KOPT-K1 (cell line): Measurements from ENCODE around the gene ATL2.
A peak's percentile ranks its signal among the peaks of the same experiment; 100 is the strongest.

Experiments used
- H3K27ac ChIP-seq: fragments of 200-600 bp; sonication (generic); 2 replicates; pipeline ENCODE4 v1.5.1; 2016; ENCODE audit warnings: antibody characterized with exemption, mild to moderate bottlenecking, low read depth, low read length; ENCODE audit not compliant: poor library complexity, severe bottlenecking
- H3K36me3 ChIP-seq: fragments of 200-600 bp; sonication (generic); 2 replicates; pipeline ENCODE4 v1.5.1; 2017; ENCODE audit warnings: antibody characterized with exemption, mild to moderate bottlenecking, low read length, moderate library complexity; ENCODE audit not compliant: insufficient read depth
- H3K9me3 ChIP-seq: fragments of 200-600 bp; sonication (generic); 2 replicates; pipeline ENCODE4 v1.5.1; 2017; ENCODE audit warnings: antibody characterized with exemption, low read length, mild to moderate bottlenecking; ENCODE audit not compliant: insufficient read depth, poor library complexity, severe bottlenecking

Gene ATL2

GRCh38 chr2:38375696-38376345 is 1.3 kb downstream of the ATL2 start:
- H3K27ac ChIP-seq, result peak overlapping the region; percentile 77

GRCh38 chr2:38374984-38375383 is 2.1 kb downstream of the ATL2 start:
- Histone ChIP-seq H3K27ac (no peak overlapping the region), H3K36me3 (peaks cover 22% of the 10 kb centered on the region), H3K9me3 (no peaks in the 10 kb centered on the region)

More at GRCh38 chr2:38375696-38376345, 1.3 kb downstream of the ATL2 start:
- Histone ChIP-seq H3K9me3 (no peaks in the 10 kb centered on the region), H3K36me3 (peaks cover 22% of the 10 kb centered on the region)

- Histone ChIP-seq H3K27ac (no peak overlapping the region), H3K9me3 (no peaks in the 10 kb centered on the region), H3K36me3 (peaks cover 22% of the 10 kb centered on the region)
These were observed 5.8 kb downstream of the ATL2 start for GRCh38 chr2:38371235-38371634.

GRCh38 chr2:38370664-38371063 is 6.4 kb downstream of the ATL2 start:
- H3K9me3 ChIP-seq, result no peaks in the 10 kb centered on the region
- H3K36me3 ChIP-seq, result peaks cover 24% of the 10 kb centered on the region
- no peak overlapping the region for H3K27ac ChIP-seq

- Histone ChIP-seq H3K9me3 (no peaks in the 10 kb centered on the region), H3K27ac (no peak overlapping the region)
These were observed 14.8 kb downstream of the ATL2 start for GRCh38 chr2:38362232-38362631.

GRCh38 chr2:38360177-38360576 is 16.9 kb downstream of the ATL2 start:
- peaks cover 35% of the 10 kb centered on the region for H3K36me3 ChIP-seq
- no peak overlapping the region for H3K27ac ChIP-seq
- H3K9me3 ChIP-seq, result no peaks in the 10 kb centered on the region

More at GRCh38 chr2:38362232-38362631, 14.8 kb downstream of the ATL2 start:
- H3K36me3 ChIP-seq, result peaks cover 30% of the 10 kb centered on the region

GRCh38 chr2:38353402-38353801 is 23.7 kb downstream of the ATL2 start:
- Histone ChIP-seq H3K36me3 (peaks cover 55% of the 10 kb centered on the region), H3K27ac (no peak overlapping the region), H3K9me3 (peaks cover 4% of the 10 kb centered on the region)

GRCh38 chr2:38352336-38352735 is 24.7 kb downstream of the ATL2 start:
- Histone ChIP-seq H3K36me3 (peaks cover 57% of the 10 kb centered on the region), H3K9me3 (peaks cover 4% of the 10 kb centered on the region), H3K27ac (no peak overlapping the region)

- H3K36me3 ChIP-seq, result peaks cover 76% of the 10 kb centered on the region
- no peak overlapping the region for H3K27ac ChIP-seq
- peaks cover 9% of the 10 kb centered on the region for H3K9me3 ChIP-seq
These were observed 31.6 kb downstream of the ATL2 start for GRCh38 chr2:38345323-38346038.

GRCh38 chr2:38344813-38345212 is 32.3 kb downstream of the ATL2 start:
- no peak overlapping the region for H3K27ac ChIP-seq
- peaks cover 77% of the 10 kb centered on the region for H3K36me3 ChIP-seq
- peaks cover 9% of the 10 kb centered on the region for H3K9me3 ChIP-seq

- Histone ChIP-seq H3K27ac (no peak overlapping the region), H3K36me3 (peaks cover 89% of the 10 kb centered on the region)
These were observed 33.9 kb downstream of the ATL2 start for GRCh38 chr2:38343212-38343611.

GRCh38 chr2:38336621-38337020 is 40.5 kb downstream of the ATL2 start:
- H3K27ac ChIP-seq, result no peak overlapping the region
- peaks cover 8% of the 10 kb centered on the region for H3K9me3 ChIP-seq
- H3K36me3 ChIP-seq, result peaks cover 88% of the 10 kb centered on the region

More at GRCh38 chr2:38343212-38343611, 33.9 kb downstream of the ATL2 start:
- peaks cover 9% of the 10 kb centered on the region for H3K9me3 ChIP-seq

- Histone ChIP-seq H3K9me3 (peaks cover 30% of the 10 kb centered on the region), H3K27ac (no peak overlapping the region), H3K36me3 (peaks cover 62% of the 10 kb centered on the region)
These were observed 46.3 kb downstream of the ATL2 start for GRCh38 chr2:38330754-38331153.

GRCh38 chr2:38327580-38327979 is 49.5 kb downstream of the ATL2 start:
- Histone ChIP-seq H3K9me3 (peaks cover 30% of the 10 kb centered on the region), H3K27ac (no peak overlapping the region), H3K36me3 (peaks cover 61% of the 10 kb centered on the region)

GRCh38 chr2:38323623-38324022 is 53.5 kb downstream of the ATL2 start:
- peaks cover 48% of the 10 kb centered on the region for H3K36me3 ChIP-seq

More at GRCh38 chr2:38323623-38324022, 53.5 kb downstream of the ATL2 start:
- Histone ChIP-seq H3K9me3 (no peaks in the 10 kb centered on the region), H3K27ac (no peak overlapping the region)
